Ectodermal cell (in vitro differentiated cells): ENCODE measurements around the gene TMEM72.
A peak's percentile ranks its signal among the peaks of the same experiment; 100 is the strongest.

ENCODE experiments used
- H3K27ac ChIP-seq: 2 replicates; pipeline ENCODE4 v1.7.0; 2013; ENCODE audit warnings: mild to moderate bottlenecking, low read depth, low read length; ENCODE audit not compliant: insufficient read depth, poor library complexity, severe bottlenecking
- H3K27me3 ChIP-seq: 2 replicates; pipeline ENCODE4 v1.7.0; 2013; ENCODE audit warnings: mild to moderate bottlenecking, low read length; ENCODE audit not compliant: insufficient read depth, control insufficient read depth, poor library complexity, severe bottlenecking
- H3K36me3 ChIP-seq: one replicate; pipeline ENCODE4 v1.7.0; 2013; ENCODE audit warnings: low read length; ENCODE audit not compliant: control insufficient read depth, insufficient read depth
- H3K4me1 ChIP-seq: one replicate; pipeline ENCODE4 v1.7.0; 2013; ENCODE audit warnings: low read length; ENCODE audit not compliant: control insufficient read depth, insufficient read depth
- H3K4me3 ChIP-seq: 2 replicates; pipeline ENCODE4 v1.7.0; 2013; ENCODE audit warnings: low read depth, low read length, control low read depth; ENCODE audit not compliant: insufficient read depth
- H3K9me3 ChIP-seq: 2 replicates; pipeline ENCODE4 v1.7.0; 2013; ENCODE audit warnings: mild to moderate bottlenecking, low read length, moderate library complexity; ENCODE audit not compliant: control insufficient read depth
- WGBS, 2 experiments: methylation state at CpG; one replicate each; pipeline ENCODE4 v1.1.7; 2013; ENCODE audit warnings: missing lambda C conversion rate in 2 of 2; 5-methylcytosine and 5-hydroxymethylcytosine counted together

TMEM72 gene

GRCh38 chr10:44961230-44961571 is 50.1 kb downstream of the TMEM72 start:
- Histone ChIP-seq H3K27me3 (peaks cover 9% of the 10 kb centered on the region), H3K27ac (no peak overlapping the region), H3K4me3 (no peak overlapping the region), H3K36me3 (no peaks in the 10 kb centered on the region), H3K4me1 (peaks cover 55% of the 10 kb centered on the region), H3K9me3 (no peaks in the 10 kb centered on the region)
- 74 to 79% methylated on average over 4 of the region's 4 CpGs for WGBS, 2 experiments

- peaks cover 55% of the 10 kb centered on the region for H3K4me1 ChIP-seq
- H3K9me3 ChIP-seq, result no peaks in the 10 kb centered on the region
- no peak overlapping the region for H3K4me3 ChIP-seq
- no peaks in the 10 kb centered on the region for H3K36me3 ChIP-seq
- H3K27ac ChIP-seq, result no peak overlapping the region
- H3K27me3 ChIP-seq, result peaks cover 9% of the 10 kb centered on the region
- 88 to 89% methylated on average over 11 of the region's 11 CpGs for WGBS, 2 experiments
Observed at GRCh38 chr10:44961931-44962750, 51.0 kb downstream of the TMEM72 start.

- no peaks in the 10 kb centered on the region for H3K9me3 ChIP-seq
- H3K4me3 ChIP-seq, result no peak overlapping the region
- peak overlapping the region; percentile 99 for H3K27ac ChIP-seq
- H3K27me3 ChIP-seq, result peaks cover 9% of the 10 kb centered on the region
- no peaks in the 10 kb centered on the region for H3K36me3 ChIP-seq
- WGBS, 2 experiments, result 65% methylated on average over 19 of the region's 19 CpGs
- peaks cover 55% of the 10 kb centered on the region for H3K4me1 ChIP-seq
Observed at GRCh38 chr10:44962870-44963738, 52.0 kb downstream of the TMEM72 start.

GRCh38 chr10:44963772-44964633 is 52.9 kb downstream of the TMEM72 start:
- Histone ChIP-seq H3K27me3 (peaks cover 9% of the 10 kb centered on the region), H3K27ac (peak overlapping the region; percentile 99), H3K9me3 (no peaks in the 10 kb centered on the region), H3K4me1 (peaks cover 55% of the 10 kb centered on the region), H3K36me3 (no peaks in the 10 kb centered on the region), H3K4me3 (peak overlapping the region; percentile 4)
- WGBS, 2 experiments, result 35 to 39% methylated on average over 15 of the region's 15 CpGs

- H3K27ac ChIP-seq, result no peak overlapping the region
- H3K4me1 ChIP-seq, result peaks cover 50% of the 10 kb centered on the region
Observed at GRCh38 chr10:44965104-44965503, 54.0 kb downstream of the TMEM72 start.

GRCh38 chr10:44965651-44966097 is 54.5 kb downstream of the TMEM72 start:
- Histone ChIP-seq H3K27ac (no peak overlapping the region), H3K27me3 (no peaks in the 10 kb centered on the region), H3K36me3 (no peaks in the 10 kb centered on the region), H3K4me1 (peaks cover 45% of the 10 kb centered on the region), H3K4me3 (no peak overlapping the region), H3K9me3 (no peaks in the 10 kb centered on the region)
- 86 to 87% methylated on average over 6 of the region's 6 CpGs for WGBS, 2 experiments

More at GRCh38 chr10:44965104-44965503, 54.0 kb downstream of the TMEM72 start:
- H3K9me3 ChIP-seq, result no peaks in the 10 kb centered on the region
- WGBS, 2 experiments, result 83 to 93% methylated on average over 1 of the region's 1 CpG
- H3K36me3 ChIP-seq, result no peaks in the 10 kb centered on the region
- H3K4me3 ChIP-seq, result no peak overlapping the region
- peaks cover 6% of the 10 kb centered on the region for H3K27me3 ChIP-seq

- no peaks in the 10 kb centered on the region for H3K36me3 ChIP-seq
- H3K4me3 ChIP-seq, result no peak overlapping the region
- peaks cover 39% of the 10 kb centered on the region for H3K4me1 ChIP-seq
- no peak overlapping the region for H3K27ac ChIP-seq
- H3K27me3 ChIP-seq, result no peaks in the 10 kb centered on the region
- no peaks in the 10 kb centered on the region for H3K9me3 ChIP-seq
- WGBS, 2 experiments, result 87 to 90% methylated on average over 8 of the region's 8 CpGs
Observed at GRCh38 chr10:44966129-44966815, 55.1 kb downstream of the TMEM72 start.

GRCh38 chr10:44966816-44967509 is 55.8 kb downstream of the TMEM72 start:
- Histone ChIP-seq H3K4me1 (peaks cover 35% of the 10 kb centered on the region), H3K4me3 (no peak overlapping the region), H3K9me3 (no peaks in the 10 kb centered on the region), H3K36me3 (no peaks in the 10 kb centered on the region), H3K27me3 (no peaks in the 10 kb centered on the region), H3K27ac (no peak overlapping the region)
- 92% methylated on average over 8 of the region's 8 CpGs for WGBS, 2 experiments

GRCh38 chr10:44967616-44968015 is 56.5 kb downstream of the TMEM72 start:
- no peaks in the 10 kb centered on the region for H3K27me3 ChIP-seq
- H3K27ac ChIP-seq, result no peak overlapping the region
- no peak overlapping the region for H3K4me3 ChIP-seq
- no peaks in the 10 kb centered on the region for H3K9me3 ChIP-seq
- peaks cover 35% of the 10 kb centered on the region for H3K4me1 ChIP-seq
- H3K36me3 ChIP-seq, result no peaks in the 10 kb centered on the region
- WGBS, 2 experiments, result 84 to 92% methylated on average over 3 to 4 of the region's 4 CpGs
